ENCODE data around the gene SLC25A21.
A peak's percentile ranks its signal among the peaks of the same experiment; 100 is the strongest.

SLC25A21 gene

DNA sequence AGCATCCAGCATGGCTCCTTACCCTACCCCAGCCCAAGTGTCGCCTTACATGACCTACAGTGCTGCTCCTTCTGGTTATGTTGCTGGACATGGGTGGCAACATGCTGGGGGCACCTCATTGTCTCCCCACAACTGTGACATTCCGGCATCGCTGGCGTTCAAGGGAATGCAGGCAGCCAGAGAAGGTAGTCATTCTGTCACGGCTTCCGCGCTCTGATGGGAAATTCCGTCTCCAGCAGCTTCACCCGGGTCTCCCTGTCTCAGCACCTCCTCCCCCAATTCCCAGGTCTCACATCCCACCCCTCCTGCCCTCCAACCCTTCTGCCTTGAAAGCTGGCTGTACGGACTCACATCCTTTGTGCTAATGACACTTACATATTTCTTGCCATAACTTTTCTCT lies 496.2 kb downstream of the SLC25A21 start:
- no peak for DNase-seq (ENCODE audit: insufficient read length, low spot score)
- no peak for FAIRE-seq

DNA sequence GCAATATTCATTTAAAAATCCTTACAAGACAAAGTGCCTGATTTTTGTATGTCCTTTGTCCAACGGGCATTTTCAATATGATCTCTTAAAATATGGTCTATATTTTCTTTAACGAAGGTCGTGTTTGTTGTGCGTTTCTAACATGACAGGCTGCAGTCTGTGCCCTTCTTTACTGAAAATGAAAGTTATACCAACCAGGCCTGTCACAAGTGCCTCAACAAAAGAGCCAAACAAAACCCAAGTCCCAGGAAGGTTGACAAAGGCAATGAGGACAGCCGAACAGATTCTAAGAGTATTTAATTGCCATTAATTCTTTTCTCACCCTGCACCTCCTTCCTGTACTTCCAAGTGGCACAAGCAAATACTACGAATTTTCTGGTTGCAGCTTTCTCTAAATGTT lies 496.8 kb downstream of the SLC25A21 start:
- DNase-seq (ENCODE audit: insufficient read length, low spot score), result no peak

DNA sequence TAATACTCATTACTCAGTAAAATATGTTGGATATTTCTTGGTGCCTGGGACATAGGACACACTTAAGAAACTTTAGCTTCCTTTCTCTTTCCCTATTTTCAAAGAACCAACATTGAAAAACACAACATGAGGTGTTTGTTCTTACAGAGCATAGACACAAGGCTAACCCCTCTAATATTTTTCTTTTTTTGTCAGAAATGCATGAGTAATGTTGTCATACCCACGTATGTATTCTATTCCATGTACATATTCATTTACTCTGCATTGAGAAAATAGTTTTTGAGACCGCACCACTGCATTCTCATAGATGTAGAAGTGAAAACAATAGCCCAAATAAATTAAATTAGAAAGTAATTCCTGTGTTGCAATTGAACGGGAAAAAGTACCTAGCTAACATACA lies 497.7 kb downstream of the SLC25A21 start:
- DNase-seq (ENCODE audit: insufficient read length, low spot score) (no peak), FAIRE-seq (no peak)

More for the DNA sequence above, 496.8 kb downstream of the SLC25A21 start:
- no peak for FAIRE-seq

DNA sequence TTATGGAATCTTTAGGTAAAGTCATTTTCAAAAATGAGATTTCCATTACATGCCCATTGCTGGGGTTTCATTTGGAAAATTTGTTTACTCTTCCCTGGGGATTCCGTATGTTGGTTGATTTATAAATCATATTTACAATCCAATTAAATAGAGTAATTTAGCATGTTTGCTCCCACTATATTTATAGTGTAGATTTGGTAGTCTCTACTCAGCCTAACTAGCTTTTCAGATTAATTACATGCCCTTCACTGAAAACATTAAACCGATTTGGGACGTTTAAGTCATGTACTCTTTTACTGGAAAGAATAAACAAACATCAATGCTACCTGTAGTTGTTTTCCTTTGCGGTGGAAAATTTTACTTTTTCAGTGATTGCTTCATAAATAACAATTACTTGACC lies 500.3 kb downstream of the SLC25A21 start:
- FAIRE-seq (no peak), DNase-seq (ENCODE audit: insufficient read length, low spot score) (no peak)

DNA sequence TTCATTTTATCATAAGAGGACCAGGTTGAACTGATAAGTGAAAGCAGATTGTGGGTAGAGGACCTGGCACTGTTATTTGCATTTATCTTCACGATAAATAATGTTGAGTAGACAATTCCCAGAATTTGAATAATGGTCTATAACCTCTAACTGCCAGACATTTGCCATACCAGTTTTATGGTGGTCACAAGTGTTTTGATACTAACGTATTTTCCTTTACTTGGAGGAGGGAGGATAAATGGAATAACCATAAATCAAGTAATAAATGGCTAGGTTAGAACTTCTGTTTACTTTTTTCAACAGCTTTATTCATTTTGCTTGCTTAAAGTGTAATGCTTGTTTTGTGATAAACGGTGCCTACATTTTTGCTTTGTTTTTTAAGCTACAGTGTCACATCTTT lies 501.3 kb downstream of the SLC25A21 start:
- FAIRE-seq, result no peak
- no peak for DNase-seq (ENCODE audit: insufficient read length, low spot score)

DNA sequence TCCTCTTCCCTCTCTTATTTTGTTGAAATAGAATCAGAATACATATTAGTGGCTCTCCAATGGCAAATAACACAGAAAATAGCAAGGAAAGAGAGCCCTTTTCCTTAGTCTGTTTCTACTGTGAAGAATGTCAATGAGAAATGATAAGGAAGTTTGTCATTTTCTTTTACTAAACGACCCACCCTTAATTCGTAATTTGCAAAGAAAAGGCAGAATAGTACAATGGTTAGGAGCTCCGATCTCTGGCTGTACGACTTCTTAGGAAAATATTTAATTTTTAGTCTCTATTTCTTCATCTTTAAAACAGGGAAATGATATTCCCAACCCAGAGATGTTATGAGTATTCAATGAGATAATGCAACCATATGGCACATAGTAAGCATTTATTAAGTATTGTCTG lies 504.7 kb downstream of the SLC25A21 start:
- no peak for FAIRE-seq
- no peak for DNase-seq (ENCODE audit: insufficient read length, low spot score)

DNA sequence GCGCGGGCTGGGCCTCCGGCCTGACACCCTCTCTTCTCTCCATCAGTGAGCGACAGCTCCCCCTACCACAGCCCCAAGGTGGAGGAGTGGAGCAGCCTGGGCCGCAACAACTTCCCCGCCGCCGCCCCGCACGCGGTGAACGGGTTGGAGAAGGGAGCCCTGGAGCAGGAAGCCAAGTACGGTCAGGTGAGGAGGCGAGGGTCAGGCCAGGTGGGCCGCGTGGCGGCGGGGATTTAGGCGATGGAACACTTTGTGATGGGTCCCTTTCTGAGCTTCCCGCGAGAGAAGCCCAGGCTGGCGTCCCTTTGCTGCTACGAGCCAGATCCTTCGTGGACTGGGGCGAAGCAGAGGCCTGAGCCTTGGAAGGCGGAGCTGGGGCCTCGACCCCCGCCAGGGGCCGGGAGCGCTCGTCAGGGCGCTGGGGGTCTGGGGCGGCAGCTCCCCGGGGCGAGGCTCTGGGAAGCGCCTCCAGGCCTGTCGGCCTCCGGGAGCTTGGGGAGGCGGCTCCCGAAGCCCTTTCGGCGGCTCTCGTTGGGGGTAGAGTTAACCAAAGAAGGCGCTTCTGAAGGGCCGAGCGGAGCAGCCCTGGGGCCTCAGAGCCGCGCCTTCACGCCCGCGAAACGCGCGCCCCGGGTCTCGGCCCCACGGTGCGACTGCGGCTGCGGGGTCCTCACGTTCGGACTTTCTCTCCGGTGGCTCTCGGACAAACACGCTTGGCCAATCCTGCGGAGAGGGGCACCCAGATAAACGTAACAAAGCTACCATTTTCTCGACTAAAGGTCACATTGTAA lies 505.8 kb downstream of the SLC25A21 start:
- DNase-seq (ENCODE audit: insufficient read length, low spot score) (no peak), FAIRE-seq (no peak)

DNA sequence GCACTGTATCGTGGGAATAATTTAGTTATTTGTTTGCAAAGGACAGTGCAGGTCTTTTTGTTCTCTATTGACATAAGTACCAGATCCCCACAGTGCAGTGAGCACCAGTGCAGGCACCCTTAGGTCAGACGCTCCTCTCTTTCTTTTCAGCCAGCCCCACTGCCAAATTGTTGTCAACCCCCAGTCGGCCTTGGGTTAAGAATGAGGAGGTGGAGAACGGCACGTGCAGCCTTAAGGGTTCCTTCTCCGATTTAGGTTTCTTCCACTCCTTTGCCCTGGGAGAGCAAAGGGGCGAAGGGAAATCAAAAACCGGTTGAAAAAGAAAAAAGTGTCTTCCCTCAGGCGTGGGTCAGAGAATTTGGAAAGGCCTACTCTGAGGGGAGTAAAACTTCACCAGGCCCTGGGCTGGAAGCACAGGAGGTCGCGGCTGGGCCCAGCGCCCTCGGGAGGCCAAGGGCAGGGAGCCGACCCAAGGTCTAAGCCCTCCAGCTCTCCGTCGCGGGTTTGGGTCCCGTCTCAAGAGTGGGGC lies 506.5 kb downstream of the SLC25A21 start:
- FAIRE-seq (no peak), DNase-seq (ENCODE audit: insufficient read length, low spot score) (no peak)

DNA sequence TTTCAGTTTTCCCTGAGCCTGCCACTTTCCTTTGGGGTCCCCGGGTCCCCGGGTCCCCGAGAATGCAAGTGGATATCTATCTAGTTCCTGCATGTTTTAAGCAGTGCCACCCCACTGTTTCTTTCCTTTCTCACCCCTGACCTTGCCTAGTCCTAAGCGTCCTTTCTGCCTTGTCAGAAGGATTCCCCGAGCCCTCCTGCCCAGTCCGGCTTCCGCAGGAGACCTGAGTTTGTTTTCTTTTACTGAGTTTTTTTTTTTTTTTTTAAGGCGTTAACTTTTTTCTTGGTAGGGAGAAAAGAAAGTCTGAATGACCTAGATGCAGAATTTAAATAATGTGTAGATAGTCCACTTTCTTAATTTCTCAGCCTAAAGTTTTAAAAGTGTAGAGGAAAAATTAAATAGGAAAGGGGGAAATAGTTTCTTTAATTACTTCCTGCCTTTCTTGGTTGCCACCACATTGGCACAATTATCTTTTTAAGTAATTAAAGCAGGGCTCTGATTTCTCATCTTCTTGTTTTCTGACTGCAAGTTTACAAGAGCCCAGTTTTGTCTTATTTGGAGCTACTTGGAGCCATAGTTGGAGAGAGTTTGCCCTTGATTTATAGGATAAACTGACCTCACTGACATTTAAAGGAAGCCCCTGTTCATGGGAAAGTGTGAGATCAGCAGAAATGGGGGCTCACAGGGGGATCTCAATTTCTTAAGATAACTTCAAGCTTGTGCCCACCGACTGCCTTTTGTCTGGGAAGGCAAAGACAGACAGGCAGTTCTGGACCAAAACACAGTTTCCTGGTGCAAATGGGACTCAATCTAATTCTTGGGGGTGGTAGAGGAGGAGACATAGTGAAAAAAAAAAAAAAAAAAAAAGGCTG lies 507.8 kb downstream of the SLC25A21 start:
- no peak for FAIRE-seq
- DNase-seq (ENCODE audit: insufficient read length, low spot score), result no peak

DNA sequence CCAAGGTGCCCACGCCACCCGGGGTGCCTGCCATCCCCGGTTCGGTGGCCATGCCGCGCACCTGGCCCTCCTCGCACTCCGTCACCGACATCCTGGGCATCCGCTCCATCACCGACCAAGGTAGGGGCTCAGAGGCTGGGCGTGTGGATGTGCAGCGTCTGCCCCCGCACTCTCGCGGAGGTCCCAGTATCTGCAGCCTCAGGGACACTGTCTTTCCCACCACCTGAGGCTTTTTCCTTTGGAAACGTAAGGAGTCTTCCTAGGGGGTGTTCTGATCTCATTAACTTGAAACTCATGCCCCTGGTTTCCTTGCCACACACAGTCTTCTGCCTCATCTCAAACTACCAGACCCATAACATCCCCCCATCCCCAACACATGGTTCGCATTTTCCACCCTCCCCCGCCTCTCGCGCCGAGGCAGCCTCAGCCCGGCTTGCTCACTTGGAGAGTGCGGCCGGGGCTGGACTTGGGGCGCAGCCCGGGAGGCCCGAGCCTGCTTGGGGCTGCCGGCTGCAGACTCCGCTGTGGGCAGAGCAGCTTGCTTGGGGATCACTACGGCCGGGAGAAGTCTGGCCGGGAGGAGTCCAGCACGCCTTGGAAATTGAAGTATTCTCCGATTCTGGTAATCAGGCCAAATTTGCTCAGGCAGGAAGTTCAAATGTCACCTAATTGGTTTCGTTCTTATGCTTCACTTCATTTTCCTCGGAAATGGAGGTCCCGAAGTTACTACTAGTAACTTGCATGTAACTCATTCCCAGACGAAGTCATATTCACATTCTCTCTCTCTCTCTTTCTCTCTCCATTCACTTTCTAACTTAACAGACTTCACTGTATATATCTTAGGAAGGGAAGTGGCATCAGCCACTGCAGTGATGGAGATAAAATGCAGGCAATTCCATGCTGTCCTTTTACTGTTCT lies 508.7 kb downstream of the SLC25A21 start:
- no peak for DNase-seq (ENCODE audit: insufficient read length, low spot score)
- no peak for FAIRE-seq

DNA sequence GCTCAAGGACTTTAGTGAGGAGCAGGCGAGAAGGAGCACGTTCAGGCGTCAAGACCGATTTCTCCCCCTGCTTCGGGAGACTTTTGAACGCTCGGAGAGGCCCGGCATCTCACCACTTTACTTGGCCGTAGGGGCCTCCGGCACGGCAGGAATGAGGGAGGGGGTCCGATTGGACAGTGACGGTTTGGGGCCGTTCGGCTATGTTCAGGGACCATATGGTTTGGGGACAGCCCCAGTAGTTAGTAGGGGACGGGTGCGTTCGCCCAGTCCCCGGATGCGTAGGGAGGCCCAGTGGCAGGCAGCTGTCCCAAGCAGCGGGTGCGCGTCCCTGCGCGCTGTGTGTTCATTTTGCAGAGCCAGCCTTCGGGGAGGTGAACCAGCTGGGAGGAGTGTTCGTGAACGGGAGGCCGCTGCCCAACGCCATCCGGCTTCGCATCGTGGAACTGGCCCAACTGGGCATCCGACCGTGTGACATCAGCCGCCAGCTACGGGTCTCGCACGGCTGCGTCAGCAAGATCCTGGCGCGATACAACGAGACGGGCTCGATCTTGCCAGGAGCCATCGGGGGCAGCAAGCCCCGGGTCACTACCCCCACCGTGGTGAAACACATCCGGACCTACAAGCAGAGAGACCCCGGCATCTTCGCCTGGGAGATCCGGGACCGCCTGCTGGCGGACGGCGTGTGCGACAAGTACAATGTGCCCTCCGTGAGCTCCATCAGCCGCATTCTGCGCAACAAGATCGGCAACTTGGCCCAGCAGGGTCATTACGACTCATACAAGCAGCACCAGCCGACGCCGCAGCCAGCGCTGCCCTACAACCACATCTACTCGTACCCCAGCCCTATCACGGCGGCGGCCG lies 509.6 kb downstream of the SLC25A21 start:
- no peak for FAIRE-seq
- DNase-seq (ENCODE audit: insufficient read length, low spot score), result no peak

DNA sequence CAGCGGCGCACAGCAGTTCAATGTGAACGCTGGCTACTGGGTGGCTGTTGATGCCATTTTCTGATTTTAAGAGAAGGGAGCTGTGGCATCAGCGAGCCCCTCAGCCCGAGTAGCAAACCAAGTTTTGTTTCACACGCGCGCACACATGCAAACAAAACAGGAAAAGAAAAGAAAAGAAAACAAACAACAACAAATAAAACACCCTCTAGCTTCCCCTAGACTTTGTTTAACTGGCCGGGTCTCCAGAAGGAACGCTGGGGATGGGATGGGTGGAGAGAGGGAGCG lies 510.2 kb downstream of the SLC25A21 start:
- DNase-seq (ENCODE audit: insufficient read length, low spot score), result no peak
- no peak for FAIRE-seq

DNA sequence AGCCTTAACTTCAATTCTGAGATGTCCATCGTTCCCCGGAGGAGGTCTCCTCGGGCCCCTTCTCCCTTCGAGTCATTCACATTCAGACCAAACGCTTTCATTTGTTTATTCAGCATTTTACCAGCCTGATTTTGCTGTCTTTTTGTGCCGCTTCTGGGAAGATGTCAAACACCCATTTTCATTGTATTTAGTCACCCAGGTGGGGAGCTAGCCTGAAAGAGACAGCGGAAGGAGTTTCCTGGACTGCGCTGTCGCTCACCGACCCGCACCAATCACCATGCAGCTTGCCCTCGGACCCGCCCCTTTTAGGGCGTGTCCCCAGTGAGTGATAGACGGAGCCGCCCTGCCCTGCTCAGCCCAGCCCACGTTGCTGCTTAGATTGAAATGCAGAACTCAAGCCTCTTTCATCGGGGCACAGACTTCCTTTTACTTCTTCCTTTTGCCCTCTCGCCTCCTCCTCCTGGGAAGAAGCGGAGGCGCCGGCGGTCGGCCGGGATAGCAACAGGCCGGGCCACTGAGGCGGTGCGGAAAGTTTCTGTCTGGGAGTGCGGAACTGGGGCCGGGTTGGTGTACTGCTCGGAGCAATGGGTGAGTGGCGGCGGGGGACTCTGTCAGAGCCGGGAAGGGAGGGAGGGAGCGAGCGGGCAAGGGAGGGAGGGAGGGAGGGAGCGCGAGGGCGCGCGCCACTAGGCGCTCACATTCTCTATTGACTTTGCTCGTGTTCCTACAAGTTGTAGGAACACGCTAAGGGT lies 510.7 kb downstream of the SLC25A21 start, which contains the start of gene PAX9:
PAX9 (plus strand) TSS at position 355 of the 752 bp plus-strand sequence; CDS start at position 585, 230 bp downstream.
- peak; percentile 62 for DNase-seq (ENCODE audit: insufficient read length, low spot score)
- FAIRE-seq, result no peak

DNA sequence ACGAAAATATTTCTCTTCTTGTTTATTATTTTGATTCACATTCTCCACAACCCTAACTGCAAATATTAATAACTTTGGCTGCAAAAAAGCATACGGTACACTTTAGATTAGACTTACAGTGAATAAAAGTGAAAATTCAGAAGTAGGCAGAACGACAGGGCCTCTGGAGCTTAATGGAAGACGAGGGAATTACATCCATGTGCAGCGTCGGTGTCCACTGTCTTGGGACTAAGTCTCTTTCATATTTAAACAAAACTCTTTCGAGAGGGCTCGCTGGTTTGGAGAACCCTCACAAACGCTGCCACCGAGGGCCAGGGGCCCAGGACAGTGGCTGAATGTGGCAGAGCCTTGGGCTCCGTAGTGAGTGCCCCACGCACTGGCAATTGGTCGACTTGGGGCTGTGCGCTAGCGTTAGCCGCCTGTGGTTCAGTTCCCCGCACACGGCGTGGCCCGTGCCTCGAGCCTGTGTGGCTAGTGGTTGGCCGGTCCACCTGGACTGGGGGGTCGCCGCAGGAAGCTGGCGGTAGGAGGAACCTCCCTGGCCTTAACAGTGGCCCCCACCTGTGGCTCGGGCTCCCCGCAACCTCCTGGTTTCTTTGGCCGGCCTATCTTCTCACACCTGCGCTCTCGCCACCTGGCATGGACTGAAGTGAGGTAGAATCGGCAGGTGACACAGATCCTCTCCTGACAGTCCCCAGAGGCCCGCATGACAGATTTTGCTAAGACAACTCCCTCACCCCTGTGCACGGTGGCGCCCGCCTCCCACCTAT lies 511.5 kb downstream of the SLC25A21 start:
- FAIRE-seq, result no peak
- no peak for DNase-seq (ENCODE audit: insufficient read length, low spot score)

DNA sequence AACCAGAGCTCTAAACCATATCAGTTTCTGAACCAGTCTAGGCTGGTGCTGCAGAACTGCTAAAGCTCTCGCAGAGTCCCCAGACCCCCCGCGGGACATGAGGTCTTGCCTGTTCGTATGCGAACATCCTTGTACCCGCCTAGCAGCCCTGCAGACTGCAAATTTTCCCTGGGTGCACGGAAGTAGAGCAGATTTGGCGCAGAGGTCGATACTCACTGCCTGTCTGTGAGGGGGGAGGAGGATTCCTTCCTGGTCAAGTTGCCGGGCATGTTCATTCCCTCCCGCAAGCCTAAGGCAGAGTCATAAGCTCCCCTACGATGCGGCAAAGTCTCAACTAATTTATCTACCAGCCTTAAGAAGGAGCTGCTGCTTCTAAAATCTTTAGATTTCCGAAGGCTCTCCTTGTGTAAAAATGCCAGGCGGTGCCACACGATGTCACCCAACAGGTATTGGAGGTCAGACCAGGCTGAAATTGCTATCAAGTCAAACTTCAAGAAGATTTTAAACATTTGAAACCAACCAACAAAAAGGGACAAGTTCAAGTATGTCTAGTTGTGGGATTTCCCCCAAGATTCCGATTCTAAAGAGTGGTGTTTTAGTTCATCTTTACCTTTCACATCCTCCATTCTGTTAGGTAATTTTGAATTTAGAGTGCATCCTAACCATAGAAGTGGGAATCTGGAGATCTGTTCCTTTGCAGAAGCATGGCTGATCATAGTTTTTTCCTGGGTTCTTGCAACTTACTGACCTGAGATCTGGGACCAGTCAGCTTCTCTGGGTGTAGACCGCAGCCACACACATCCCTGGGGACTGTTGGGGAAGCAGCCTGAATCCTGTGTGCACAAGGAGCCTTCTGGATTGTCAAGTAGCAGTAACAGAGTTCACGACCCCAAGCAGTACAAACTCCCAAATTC lies 512.3 kb downstream of the SLC25A21 start:
- FAIRE-seq, result no peak
- no peak for DNase-seq (ENCODE audit: insufficient read length, low spot score)

DNA sequence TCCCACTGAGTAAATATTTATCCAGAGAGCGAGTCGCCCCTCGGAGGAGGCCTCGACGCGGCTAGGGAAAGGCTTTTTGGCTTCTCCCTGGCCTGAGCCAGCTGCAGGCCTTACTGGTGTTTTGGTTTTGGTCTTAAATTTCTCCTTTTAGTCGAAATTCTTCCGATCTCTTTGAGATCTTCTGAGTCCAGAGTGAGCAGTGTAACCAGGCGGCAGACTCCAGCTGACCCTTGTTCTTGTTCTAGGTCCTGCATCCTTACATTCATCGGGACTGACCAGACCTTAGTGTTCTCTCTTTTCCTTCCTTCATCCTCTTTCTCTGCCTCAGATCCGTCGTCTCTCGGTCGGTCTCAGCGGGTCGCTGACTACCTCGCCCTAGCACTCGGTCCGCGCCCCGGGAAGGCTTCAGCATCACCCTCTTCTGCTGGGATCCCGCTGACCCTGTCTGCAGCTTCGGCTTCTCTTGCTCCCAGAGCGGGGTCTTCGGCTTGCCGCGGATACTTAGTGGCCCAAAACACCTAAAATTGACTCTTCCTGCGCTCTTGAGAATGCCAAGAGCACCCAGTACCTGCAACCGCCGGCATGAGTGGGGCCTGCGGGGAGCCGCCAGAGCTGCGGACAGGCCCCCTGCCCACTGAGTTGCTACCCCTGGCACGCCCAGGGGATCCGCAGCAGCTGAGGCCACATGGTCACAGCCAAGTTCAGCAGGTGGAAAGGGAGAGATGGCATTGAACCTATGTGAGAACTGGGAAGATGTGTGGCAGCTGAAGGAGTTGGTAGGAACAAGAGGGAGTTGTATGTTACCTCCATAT lies 513.2 kb downstream of the SLC25A21 start:
- DNase-seq (ENCODE audit: insufficient read length, low spot score) (no peak), FAIRE-seq (no peak)
